Activated CD4-positive, alpha-beta T cell treated with anti-CD3 and anti-CD28 coated beads, Interleukin-2, amount 50 U/mL, for 48 hours (primary cell): ENCODE data around the gene MED4.

Source experiments
- DNase-seq, 2 experiments: peaks; one replicate each; pipeline ENCODE4 v3.0.0-alpha.2; 2020

MED4 gene

DNA sequence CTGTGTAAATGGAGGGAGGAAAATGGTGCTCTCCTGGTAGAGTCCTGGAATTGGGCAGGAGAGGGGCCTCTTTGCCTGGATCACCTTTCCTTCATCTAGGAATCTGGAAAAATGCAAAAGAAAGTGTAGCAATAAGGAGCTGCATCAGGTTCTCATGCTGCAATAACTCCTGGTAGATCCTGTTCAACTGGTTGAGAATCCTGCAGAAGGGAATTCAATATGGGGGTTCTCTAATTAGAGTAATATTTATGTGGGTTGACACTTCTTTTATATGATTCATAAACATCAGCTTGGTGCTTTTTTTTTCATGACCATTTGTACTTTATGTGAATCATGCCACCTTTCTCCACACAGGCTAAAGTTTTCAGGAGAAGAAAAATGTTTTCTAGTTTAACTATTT is 66.8 kb downstream of the MED4 start:
- no peak for DNase-seq
